K562 (cell line): ENCODE results near the gene MFSD8. TPM values are rescaled to one million over a fixed set of nuclear protein-coding genes. Genes with fewer than 3 reads are reported as not detected.

ENCODE experiments used
- CBX2 ChIP-seq: fragments of 200-600 bp; sonication (generic); IDR thresholded peaks from one replicate; pipeline ENCODE4 v1.6.1; 2012; ENCODE audit warnings: mild to moderate bottlenecking, low read length, inconsistent platforms; ENCODE audit not compliant: insufficient read depth, poor library complexity, severe bottlenecking
- HOXB6 ChIP-seq: fragments of 250-450 bp; sonication (Bioruptor Pico); IDR thresholded peaks from 2 replicates; pipeline ENCODE4 v1.5.1; 2022; ENCODE audit warnings: mild to moderate bottlenecking, borderline replicate concordance
- ILK ChIP-seq: fragments of 450-650 bp; IDR thresholded peaks from 2 replicates; pipeline ENCODE4 v1.6.1; 2016; ENCODE audit warnings: missing genetic modification characterization, low read depth, mild to moderate bottlenecking, missing compliant biosample characterization, moderate library complexity, borderline replicate concordance
- JUND ChIP-seq, 2 experiments: IDR thresholded peaks; 2 replicates in 1 of 2; 3 replicates in 1 of 2; pipeline ENCODE4 v1.6.1; 2011; ENCODE audit warnings: borderline replicate concordance in 2 of 2, low read depth in 2 of 2, low read length in 2 of 2, improper control_type of control experiment in 1 of 2, missing biosample characterization in 1 of 2, missing genetic modification characterization in 1 of 2, missing genetic modification reagents in 1 of 2
- MED1 ChIP-seq: sonication (generic); formaldehyde crosslinking; IDR thresholded peaks from 2 replicates; pipeline ENCODE4 v1.8.1; 2023; ENCODE audit warnings: missing genetic modification reagents, borderline replicate concordance
- NKRF ChIP-seq: fragments of 450-650 bp; IDR thresholded peaks from 2 replicates; pipeline ENCODE4 v1.6.1; 2016; ENCODE audit warnings: borderline replicate concordance
- PTRF ChIP-seq: fragments of 450-650 bp; IDR thresholded peaks from 2 replicates; pipeline ENCODE4 v1.6.1; 2016; ENCODE audit warnings: mild to moderate bottlenecking, missing genetic modification characterization, missing compliant biosample characterization
- RBM17 ChIP-seq: fragments of 200-400 bp; formaldehyde crosslinking; IDR thresholded peaks from 2 replicates; pipeline ENCODE4 v1.6.1; 2017; ENCODE audit warnings: low read depth, mild to moderate bottlenecking, low read length, borderline replicate concordance
- SRSF9 ChIP-seq: fragments of 200-400 bp; formaldehyde crosslinking; IDR thresholded peaks from 2 replicates; pipeline ENCODE4 v1.6.1; 2017; ENCODE audit warnings: low read depth, low read length, borderline replicate concordance
- TAF7 ChIP-seq: fragments of 450-650 bp; IDR thresholded peaks from 2 replicates; pipeline ENCODE4 v1.6.1; 2016; ENCODE audit warnings: missing genetic modification characterization, missing compliant biosample characterization
- TCF7 ChIP-seq: sonication (generic); IDR thresholded peaks from 2 replicates; pipeline ENCODE4 v1.6.1; 2016; ENCODE audit warnings: antibody characterized with exemption, borderline replicate concordance
- THRAP3 ChIP-seq: fragments of 450-650 bp; IDR thresholded peaks from 2 replicates; pipeline ENCODE4 v1.6.1; 2016; ENCODE audit warnings: mild to moderate bottlenecking, inconsistent platforms, borderline replicate concordance
- ZNF184 ChIP-seq: sonication (generic); formaldehyde crosslinking; IDR thresholded peaks from 2 replicates; pipeline ENCODE4 v1.5.0; 2020; ENCODE audit warnings: missing genetic modification reagents
- ZNF311 ChIP-seq: fragments of 250-450 bp; sonication (Bioruptor Pico); IDR thresholded peaks from 2 replicates; pipeline ENCODE4 v1.4.0; 2020; ENCODE audit warnings: mild to moderate bottlenecking, moderate library complexity
- ZNF668 ChIP-seq: fragments of 250-450 bp; sonication (Bioruptor Pico); IDR thresholded peaks from 2 replicates; pipeline ENCODE4 v1.8.0; 2022; ENCODE audit warnings: mild to moderate bottlenecking, inconsistent platforms
- polyA plus RNA-seq, 8 experiments: library from polyadenylated mRNA; depleted of rRNA in 4 of 8; stranded (reverse) in 5 of 8; unstranded in 3 of 8; fragments of >200 nt; fragmentation: Nextera tagmentation in 2 of 8; fragmentation: Illumina TruSeq in 1 of 8; extraction: Ambion mirVana in 2 of 8; extraction: Trizol in 1 of 8; gene quantifications; 2 replicates each; pipeline versions ENCODE4 v1.2.1 to v1.2.3, GENCODE V29; 2011 to 2014; ENCODE audit warnings: inconsistent platforms in 1 of 8, missing spikeins in 1 of 8
- total RNA-seq, 7 experiments: library from RNA; depleted of rRNA in 6 of 7; stranded (reverse); fragments of >200 nt in 6 of 7; fragmentation: Illumina TruSeq in 2 of 7; extraction: Trizol in 2 of 7; gene quantifications; 2 replicates each; pipeline versions ENCODE4 v1.2.1 to v1.2.3, GENCODE V29; 2011 to 2021; ENCODE audit warnings: low replicate concordance in 1 of 7
- TF ChIP-seq, protein P1 (sequence below), 2 experiments: fragments of 450-650 bp; IDR thresholded peaks; 2 replicates each; pipeline ENCODE4 v1.6.1; 2016
- TF ChIP-seq, protein P2 (sequence below), 2 experiments: fragments of 200-800 bp in 1 of 2; sonication (Bioruptor generic) in 1 of 2; sonication (generic) in 1 of 2; formaldehyde crosslinking in 1 of 2; IDR thresholded peaks in 1 of 2; conservative IDR thresholded peaks in 1 of 2; 2 replicates each; pipeline versions ENCODE4 v1.5.0 to v1.6.1; 2016 to 2020; ENCODE audit warnings: missing compliant biosample characterization in 1 of 2, missing genetic modification characterization in 1 of 2, missing genetic modification reagents in 1 of 2
- TF ChIP-seq, protein P3 (sequence below): fragments of 250-450 bp; sonication (Bioruptor Pico); IDR thresholded peaks from 2 replicates; pipeline ENCODE4 v1.4.0; 2020; ENCODE audit warnings: mild to moderate bottlenecking, moderate library complexity

The MFSD8 gene
- total and polyA plus RNA-seq, 9 of the 15 experiments (the other 6 are each of a cell fraction or from before 2014, with no cell fraction given) = 7.0 to 27.2 (median 18.7) TPM

DNA sequence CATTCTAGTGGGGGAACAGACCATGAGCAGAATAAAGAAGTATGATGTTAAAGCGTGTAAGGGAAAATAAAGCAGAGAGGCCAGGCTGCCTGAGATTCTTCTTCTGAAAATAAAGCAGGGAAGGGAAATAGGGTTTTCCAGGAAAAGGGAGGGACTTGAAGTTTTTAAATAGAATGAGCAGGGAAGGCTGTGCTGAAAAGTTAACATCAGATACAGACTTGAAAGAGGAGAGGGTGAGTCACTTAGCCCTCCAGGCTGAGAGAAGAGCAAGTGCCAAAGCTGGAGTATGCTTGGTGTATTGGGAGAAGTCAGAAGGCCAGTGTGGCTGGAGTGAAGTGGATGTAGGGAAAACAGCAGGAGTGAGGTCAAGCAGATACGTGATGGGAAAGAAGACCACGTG lies 94.3 kb downstream of the MFSD8 start (continued):
- TF ChIP-seq ILK = no peak
- peak; percentile 83 for TF ChIP-seq JUND (IDR thresholded peaks at IDR 0.05; ENCODE audit: borderline replicate concordance, low read depth, low read length)
- TF ChIP-seq JUND (tag; IDR thresholded peaks at IDR 0.05; ENCODE audit: borderline replicate concordance, low read depth, low read length) = peak; percentile 86; the same call in 1 of the 3 replicates
- TF ChIP-seq ZNF311 (CRISPR knock-in tag) = no peak
- TF ChIP-seq HOXB6 = no peak
- no peak for TF ChIP-seq ZNF184 (CRISPR knock-in tag)
- no peak for TF ChIP-seq THRAP3
- TF ChIP-seq CBX2 = no peak
- TF ChIP-seq RBM17 = no peak
- no peak for TF ChIP-seq TAF7 (tag)
- TF ChIP-seq ZNF668 (CRISPR knock-in tag) = no peak
- TF ChIP-seq NKRF = no peak
- no peak for TF ChIP-seq MED1
- TF ChIP-seq SRSF9 = no peak
- TF ChIP-seq, protein P1, sequence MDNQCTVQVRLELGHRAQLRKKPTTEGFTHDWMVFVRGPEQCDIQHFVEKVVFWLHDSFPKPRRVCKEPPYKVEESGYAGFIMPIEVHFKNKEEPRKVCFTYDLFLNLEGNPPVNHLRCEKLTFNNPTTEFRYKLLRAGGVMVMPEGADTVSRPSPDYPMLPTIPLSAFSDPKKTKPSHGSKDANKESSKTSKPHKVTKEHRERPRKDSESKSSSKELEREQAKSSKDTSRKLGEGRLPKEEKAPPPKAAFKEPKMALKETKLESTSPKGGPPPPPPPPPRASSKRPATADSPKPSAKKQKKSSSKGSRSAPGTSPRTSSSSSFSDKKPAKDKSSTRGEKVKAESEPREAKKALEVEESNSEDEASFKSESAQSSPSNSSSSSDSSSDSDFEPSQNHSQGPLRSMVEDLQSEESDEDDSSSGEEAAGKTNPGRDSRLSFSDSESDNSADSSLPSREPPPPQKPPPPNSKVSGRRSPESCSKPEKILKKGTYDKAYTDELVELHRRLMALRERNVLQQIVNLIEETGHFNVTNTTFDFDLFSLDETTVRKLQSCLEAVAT (IDR thresholded peaks at IDR 0.05) = no peak
- no peak for TF ChIP-seq PTRF (tag)
- TF ChIP-seq, protein P2, sequence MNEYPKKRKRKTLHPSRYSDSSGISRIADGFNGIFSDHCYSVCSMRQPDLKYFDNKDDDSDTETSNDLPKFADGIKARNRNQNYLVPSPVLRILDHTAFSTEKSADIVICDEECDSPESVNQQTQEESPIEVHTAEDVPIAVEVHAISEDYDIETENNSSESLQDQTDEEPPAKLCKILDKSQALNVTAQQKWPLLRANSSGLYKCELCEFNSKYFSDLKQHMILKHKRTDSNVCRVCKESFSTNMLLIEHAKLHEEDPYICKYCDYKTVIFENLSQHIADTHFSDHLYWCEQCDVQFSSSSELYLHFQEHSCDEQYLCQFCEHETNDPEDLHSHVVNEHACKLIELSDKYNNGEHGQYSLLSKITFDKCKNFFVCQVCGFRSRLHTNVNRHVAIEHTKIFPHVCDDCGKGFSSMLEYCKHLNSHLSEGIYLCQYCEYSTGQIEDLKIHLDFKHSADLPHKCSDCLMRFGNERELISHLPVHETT (CRISPR knock-in tag; conservative IDR thresholded peaks at IDR 0.05 in 1 of 2, IDR thresholded peaks at IDR 0.05 in 1 of 2) = no peak
- TF ChIP-seq, protein P3, sequence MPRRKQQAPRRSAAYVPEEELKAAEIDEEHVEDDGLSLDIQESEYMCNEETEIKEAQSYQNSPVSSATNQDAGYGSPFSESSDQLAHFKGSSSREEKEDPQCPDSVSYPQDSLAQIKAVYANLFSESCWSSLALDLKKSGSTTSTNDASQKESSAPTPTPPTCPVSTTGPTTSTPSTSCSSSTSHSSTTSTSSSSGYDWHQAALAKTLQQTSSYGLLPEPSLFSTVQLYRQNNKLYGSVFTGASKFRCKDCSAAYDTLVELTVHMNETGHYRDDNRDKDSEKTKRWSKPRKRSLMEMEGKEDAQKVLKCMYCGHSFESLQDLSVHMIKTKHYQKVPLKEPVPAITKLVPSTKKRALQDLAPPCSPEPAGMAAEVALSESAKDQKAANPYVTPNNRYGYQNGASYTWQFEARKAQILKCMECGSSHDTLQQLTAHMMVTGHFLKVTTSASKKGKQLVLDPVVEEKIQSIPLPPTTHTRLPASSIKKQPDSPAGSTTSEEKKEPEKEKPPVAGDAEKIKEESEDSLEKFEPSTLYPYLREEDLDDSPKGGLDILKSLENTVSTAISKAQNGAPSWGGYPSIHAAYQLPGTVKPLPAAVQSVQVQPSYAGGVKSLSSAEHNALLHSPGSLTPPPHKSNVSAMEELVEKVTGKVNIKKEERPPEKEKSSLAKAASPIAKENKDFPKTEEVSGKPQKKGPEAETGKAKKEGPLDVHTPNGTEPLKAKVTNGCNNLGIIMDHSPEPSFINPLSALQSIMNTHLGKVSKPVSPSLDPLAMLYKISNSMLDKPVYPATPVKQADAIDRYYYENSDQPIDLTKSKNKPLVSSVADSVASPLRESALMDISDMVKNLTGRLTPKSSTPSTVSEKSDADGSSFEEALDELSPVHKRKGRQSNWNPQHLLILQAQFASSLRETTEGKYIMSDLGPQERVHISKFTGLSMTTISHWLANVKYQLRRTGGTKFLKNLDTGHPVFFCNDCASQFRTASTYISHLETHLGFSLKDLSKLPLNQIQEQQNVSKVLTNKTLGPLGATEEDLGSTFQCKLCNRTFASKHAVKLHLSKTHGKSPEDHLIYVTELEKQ = no peak
- no peak for TF ChIP-seq TCF7
